Gastroesophageal sphincter (tissue), 3 donors: ENCODE results near the gene MPRIP.

Experiments
- POLR2A ChIP-seq, 2 donors: fragments of 450-650 bp; IDR thresholded peaks; one replicate each; pipeline ENCODE4 v1.6.1; 2017; ENCODE audit warnings: antibody characterized with exemption in 2 of 2, mild to moderate bottlenecking in 2 of 2, moderate library complexity in 1 of 2
- POLR2AphosphoS5 ChIP-seq: sonication (generic); formaldehyde crosslinking; IDR thresholded peaks from one replicate; pipeline ENCODE4 v1.6.1; 2017; ENCODE audit warnings: antibody characterized with exemption
- TF ChIP-seq, protein P1 (sequence below), 4 experiments: fragments of 200-600 bp in 2 of 4; fragments of 450-650 bp in 2 of 4; sonication (generic) in 1 of 4; IDR thresholded peaks; one replicate each; pipeline ENCODE4 v1.5.1; 2017 to 2019; ENCODE audit warnings: antibody characterized with exemption in 4 of 4, mild to moderate bottlenecking in 2 of 4, moderate library complexity in 2 of 4

DNA sequence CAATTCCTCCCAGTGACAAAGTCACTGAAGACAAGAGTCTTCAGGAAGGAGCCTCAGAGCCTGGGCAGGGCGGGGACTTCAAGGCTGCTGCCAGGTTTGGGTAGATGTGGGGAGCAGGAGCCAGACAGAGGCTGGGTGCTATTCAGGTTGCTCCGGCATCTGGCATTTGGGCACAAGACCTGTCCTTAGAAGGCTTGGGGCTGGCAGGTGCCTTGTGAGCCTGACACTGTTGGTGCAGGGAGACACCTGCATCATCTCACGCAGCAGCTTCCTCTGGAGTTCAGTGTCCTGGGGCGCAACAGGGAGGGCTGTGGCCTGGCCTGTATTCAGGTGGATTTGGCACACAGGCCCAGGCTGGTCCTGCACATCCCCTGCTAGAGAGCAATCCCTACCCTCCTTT, 65.0 kb downstream of the MPRIP start:
- TF ChIP-seq POLR2AphosphoS5, result no peak
- TF ChIP-seq, protein P1, sequence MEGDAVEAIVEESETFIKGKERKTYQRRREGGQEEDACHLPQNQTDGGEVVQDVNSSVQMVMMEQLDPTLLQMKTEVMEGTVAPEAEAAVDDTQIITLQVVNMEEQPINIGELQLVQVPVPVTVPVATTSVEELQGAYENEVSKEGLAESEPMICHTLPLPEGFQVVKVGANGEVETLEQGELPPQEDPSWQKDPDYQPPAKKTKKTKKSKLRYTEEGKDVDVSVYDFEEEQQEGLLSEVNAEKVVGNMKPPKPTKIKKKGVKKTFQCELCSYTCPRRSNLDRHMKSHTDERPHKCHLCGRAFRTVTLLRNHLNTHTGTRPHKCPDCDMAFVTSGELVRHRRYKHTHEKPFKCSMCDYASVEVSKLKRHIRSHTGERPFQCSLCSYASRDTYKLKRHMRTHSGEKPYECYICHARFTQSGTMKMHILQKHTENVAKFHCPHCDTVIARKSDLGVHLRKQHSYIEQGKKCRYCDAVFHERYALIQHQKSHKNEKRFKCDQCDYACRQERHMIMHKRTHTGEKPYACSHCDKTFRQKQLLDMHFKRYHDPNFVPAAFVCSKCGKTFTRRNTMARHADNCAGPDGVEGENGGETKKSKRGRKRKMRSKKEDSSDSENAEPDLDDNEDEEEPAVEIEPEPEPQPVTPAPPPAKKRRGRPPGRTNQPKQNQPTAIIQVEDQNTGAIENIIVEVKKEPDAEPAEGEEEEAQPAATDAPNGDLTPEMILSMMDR (IDR thresholded peaks at IDR 0.05), result no peak
- TF ChIP-seq POLR2A (IDR thresholded peaks at IDR 0.05), result no peak
